Activated gamma-delta T cell treated with anti-CD3 and anti-CD28 coated beads, Interleukin-2, amount 50 U/mL, for 16 hours (primary cell): ENCODE results near the gene PAGE5.

ENCODE experiments used
- DNase-seq: peaks from one replicate; pipeline ENCODE4 v3.0.0-alpha.2; 2020; ENCODE audit warnings: low read depth

The PAGE5 gene

GRCh38 chrX:55220119-55220794 is at the start of gene PAGE5:
PAGE5 (plus strand) TSS chrX:55220346; CDS start chrX:55221383, 1,037 bp downstream.
- no peak for DNase-seq

DNA sequence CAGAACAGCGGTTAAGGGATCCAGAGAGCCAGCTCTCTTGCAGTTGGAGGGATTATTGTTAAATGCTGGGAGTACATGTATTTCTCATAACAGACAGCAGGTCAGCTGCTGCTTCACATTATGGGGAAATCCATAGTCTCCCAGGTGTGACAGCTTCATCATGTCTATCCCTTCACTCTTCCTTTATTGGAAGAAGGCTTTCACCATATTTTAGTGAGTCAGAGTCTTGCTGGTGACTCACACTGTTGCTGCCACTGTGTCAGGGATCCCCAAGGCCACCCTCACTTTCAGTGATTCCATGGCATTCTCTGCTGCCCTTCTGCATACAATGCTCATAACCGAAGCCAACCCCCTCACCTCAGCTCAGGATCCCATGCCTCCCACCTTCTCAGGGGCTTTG is 32.9 kb upstream of the PAGE5 start:
- DNase-seq, result no peak

DNA sequence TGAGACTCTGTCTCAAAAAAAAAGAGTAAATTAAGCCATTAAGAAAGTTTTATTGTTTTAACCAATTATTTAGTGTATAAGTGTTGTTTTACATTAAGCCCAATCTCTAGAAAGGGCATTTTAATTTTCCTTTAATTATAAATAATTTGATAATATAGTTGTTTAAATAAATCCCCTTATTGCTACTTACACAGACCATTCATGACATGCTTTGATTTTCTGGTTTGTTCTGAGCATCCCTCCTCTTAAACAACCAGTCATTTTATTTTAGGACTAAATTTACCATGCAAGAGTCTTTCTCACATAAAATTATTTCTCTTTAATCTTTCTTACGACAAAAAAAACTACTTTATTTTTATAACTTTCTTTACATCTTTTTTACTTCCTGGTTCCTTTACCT is 23.5 kb upstream of the PAGE5 start:
- DNase-seq, result no peak

DNA sequence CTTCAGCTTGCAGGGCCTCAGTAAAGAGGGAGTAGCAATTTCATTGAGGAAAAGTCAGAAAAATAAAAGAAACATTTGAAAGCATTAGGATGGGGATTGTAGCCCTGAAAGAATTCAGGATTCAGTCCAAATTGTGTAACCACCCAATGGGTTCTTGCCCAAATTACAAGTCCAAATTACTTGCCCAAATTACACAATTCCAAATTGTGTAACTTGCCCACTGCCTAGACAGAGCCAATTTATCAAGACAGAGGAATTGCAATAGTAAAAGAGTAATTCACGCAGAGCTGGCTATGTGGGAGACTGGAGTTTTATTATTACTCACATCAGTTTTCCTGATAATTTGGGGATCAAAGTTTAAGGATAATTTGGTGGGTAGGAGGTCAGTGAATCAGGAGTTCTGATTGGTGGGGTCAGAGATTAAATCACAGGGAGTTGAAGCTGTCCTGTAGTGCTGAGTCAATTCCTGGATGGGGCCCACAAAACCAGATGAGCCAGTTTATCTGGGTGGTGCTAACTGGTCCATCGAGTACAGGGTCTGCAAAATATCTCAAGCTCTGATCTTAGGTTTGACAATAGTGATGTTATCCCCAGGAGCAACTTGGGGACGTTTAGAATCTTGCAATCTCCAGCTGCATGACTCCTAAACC is 18.1 kb upstream of the PAGE5 start:
- no peak for DNase-seq

- no peak for DNase-seq
These were observed 13.8 kb upstream of the PAGE5 start for GRCh38 chrX:55206162-55206941.

GRCh38 chrX:55210931-55211677 is 9.0 kb upstream of the PAGE5 start:
- no peak for DNase-seq

- no peak for DNase-seq
These were observed 6.8 kb upstream of the PAGE5 start for GRCh38 chrX:55213381-55213780.

GRCh38 chrX:55240788-55241340 is 20.7 kb downstream of the PAGE5 start:
- no peak for DNase-seq

GRCh38 chrX:55253528-55253927 is 33.4 kb downstream of the PAGE5 start:
- DNase-seq, result no peak

GRCh38 chrX:55260806-55261205 is 40.7 kb downstream of the PAGE5 start:
- no peak for DNase-seq

DNA sequence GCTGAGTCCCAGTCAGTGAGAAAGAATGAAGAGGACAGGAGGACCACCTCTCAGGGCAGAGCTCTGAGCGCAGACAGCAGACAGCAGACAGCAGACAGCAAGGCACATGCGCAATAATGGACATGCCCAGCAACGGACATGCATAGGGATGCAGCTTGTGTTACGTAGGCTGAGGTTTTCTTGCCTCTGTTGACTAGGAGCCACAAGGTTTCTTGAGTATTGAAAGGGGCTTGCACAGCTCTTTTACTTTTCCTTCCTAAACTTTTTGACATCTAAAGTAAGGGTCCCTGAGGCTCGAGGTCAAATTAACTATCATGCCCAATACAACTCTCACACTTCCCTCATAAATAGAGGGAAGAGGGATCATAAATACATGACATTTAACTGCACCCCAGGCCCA is 44.7 kb downstream of the PAGE5 start, which contains the start of gene PAGE3:
PAGE3 (minus strand) TSS at position 101 of the 400 bp plus-strand sequence. CDS start 1,013 bp downstream, outside the sequence.
- DNase-seq, result no peak
